Vagina (tissue), 2 donors: Measurements from ENCODE around the gene USP19. TPM values are rescaled to one million over a fixed set of nuclear protein-coding genes. Genes with fewer than 3 reads are reported as not detected.

ENCODE experiments used
- DNase-seq, 2 donors: peaks; one replicate each; pipeline ENCODE4 v3.0.0-alpha.2; 2017; ENCODE audit errors: extremely low spot score in 2 of 2
- H3K27ac ChIP-seq: fragments of 200-600 bp; sonication (generic); one replicate; pipeline ENCODE4 v1.5.1; 2019
- H3K27me3 ChIP-seq: fragments of 200-600 bp; sonication (generic); one replicate; pipeline ENCODE4 v1.5.1; 2019
- H3K36me3 ChIP-seq, 2 donors: fragments of 200-600 bp; sonication (generic); one replicate each; pipeline ENCODE4 v1.5.1; 2017 to 2019
- H3K4me1 ChIP-seq: fragments of 200-600 bp; sonication (generic); one replicate; pipeline ENCODE4 v1.5.1; 2019
- H3K4me3 ChIP-seq, 2 donors: fragments of 200-600 bp; sonication (generic); 1 replicate in 1 of 2; 2 replicates in 1 of 2; pipeline ENCODE4 v1.5.1; 2016 to 2019
- H3K9me3 ChIP-seq: fragments of 200-600 bp; sonication (generic); one replicate; pipeline ENCODE4 v1.5.1; 2019
- POLR2A ChIP-seq, 2 donors: fragments of 450-650 bp; IDR thresholded peaks; one replicate each; pipeline ENCODE4 v1.6.1; 2017; ENCODE audit warnings: antibody characterized with exemption in 2 of 2, mild to moderate bottlenecking in 2 of 2, moderate library complexity in 2 of 2
- POLR2AphosphoS5 ChIP-seq, 2 donors: sonication (generic); formaldehyde crosslinking; IDR thresholded peaks; one replicate each; pipeline ENCODE4 v1.9.0; 2017; ENCODE audit warnings: antibody characterized with exemption in 2 of 2, mild to moderate bottlenecking in 2 of 2, low read depth in 1 of 2; ENCODE audit not compliant: insufficient read depth in 1 of 2
- intact Hi-C: fragments of 100-400 bp; cut with DNase I; formaldehyde crosslinking; loops from one replicate; pipeline ENCODE4 v1.15.1; 2023
- total RNA-seq: library from RNA; depleted of rRNA; stranded (reverse); fragments of >200 nt; gene quantifications from one replicate; pipeline ENCODE4 v1.2.3, GENCODE V29; 2016
- TF ChIP-seq, protein P1 (sequence below), 3 experiments: fragments of 450-650 bp in 2 of 3; fragments of 200-600 bp in 1 of 3; sonication (generic) in 1 of 3; IDR thresholded peaks; one replicate each; pipeline ENCODE4 v1.5.1; 2017 to 2019; ENCODE audit warnings: antibody characterized with exemption in 3 of 3, mild to moderate bottlenecking in 2 of 3, moderate library complexity in 2 of 3

Gene USP19
- total RNA-seq, 1 donor from 2014 or later, result 59.9 TPM

- TF ChIP-seq, protein P1, sequence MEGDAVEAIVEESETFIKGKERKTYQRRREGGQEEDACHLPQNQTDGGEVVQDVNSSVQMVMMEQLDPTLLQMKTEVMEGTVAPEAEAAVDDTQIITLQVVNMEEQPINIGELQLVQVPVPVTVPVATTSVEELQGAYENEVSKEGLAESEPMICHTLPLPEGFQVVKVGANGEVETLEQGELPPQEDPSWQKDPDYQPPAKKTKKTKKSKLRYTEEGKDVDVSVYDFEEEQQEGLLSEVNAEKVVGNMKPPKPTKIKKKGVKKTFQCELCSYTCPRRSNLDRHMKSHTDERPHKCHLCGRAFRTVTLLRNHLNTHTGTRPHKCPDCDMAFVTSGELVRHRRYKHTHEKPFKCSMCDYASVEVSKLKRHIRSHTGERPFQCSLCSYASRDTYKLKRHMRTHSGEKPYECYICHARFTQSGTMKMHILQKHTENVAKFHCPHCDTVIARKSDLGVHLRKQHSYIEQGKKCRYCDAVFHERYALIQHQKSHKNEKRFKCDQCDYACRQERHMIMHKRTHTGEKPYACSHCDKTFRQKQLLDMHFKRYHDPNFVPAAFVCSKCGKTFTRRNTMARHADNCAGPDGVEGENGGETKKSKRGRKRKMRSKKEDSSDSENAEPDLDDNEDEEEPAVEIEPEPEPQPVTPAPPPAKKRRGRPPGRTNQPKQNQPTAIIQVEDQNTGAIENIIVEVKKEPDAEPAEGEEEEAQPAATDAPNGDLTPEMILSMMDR (IDR thresholded peaks at IDR 0.05), result no peak
- TF ChIP-seq POLR2AphosphoS5 (IDR thresholded peaks at IDR 0.05; ENCODE audit: insufficient read depth in 1 of 2, low read depth in 1 of 2) (no peak), POLR2A (IDR thresholded peaks at IDR 0.05) (no peak)
- H3K36me3 ChIP-seq, result no peaks in the 10 kb centered on the region
- H3K27ac ChIP-seq, result no peak overlapping the region
- H3K4me1 ChIP-seq, result no peaks in the 10 kb centered on the region
- DNase-seq, result no peak
- no peak overlapping the region for H3K4me3 ChIP-seq
- H3K9me3 ChIP-seq, result no peaks in the 10 kb centered on the region
- intact Hi-C loops, result no loop called here
- H3K27me3 ChIP-seq, result no peaks in the 10 kb centered on the region
Measured at GRCh38 chr3:49140080-49140479, 19.5 kb upstream of the USP19 start.

- Histone ChIP-seq H3K9me3 (no peaks in the 10 kb centered on the region), H3K4me1 (peaks cover 26% of the 10 kb centered on the region), H3K4me3 (no peak overlapping the region), H3K36me3 (peaks cover 0 to 6% of the 10 kb centered on the region in 2 donors), H3K27ac (no peak overlapping the region), H3K27me3 (no peaks in the 10 kb centered on the region)
- TF ChIP-seq, protein P1 (IDR thresholded peaks at IDR 0.05), result no peak
- TF ChIP-seq POLR2A (IDR thresholded peaks at IDR 0.05) (no peak), POLR2AphosphoS5 (IDR thresholded peaks at IDR 0.05; ENCODE audit: insufficient read depth in 1 of 2, low read depth in 1 of 2) (no peak)
- intact Hi-C loops, result no loop called here
- DNase-seq, result no peak
Measured at GRCh38 chr3:49135499-49135898, 14.9 kb upstream of the USP19 start.

DNA sequence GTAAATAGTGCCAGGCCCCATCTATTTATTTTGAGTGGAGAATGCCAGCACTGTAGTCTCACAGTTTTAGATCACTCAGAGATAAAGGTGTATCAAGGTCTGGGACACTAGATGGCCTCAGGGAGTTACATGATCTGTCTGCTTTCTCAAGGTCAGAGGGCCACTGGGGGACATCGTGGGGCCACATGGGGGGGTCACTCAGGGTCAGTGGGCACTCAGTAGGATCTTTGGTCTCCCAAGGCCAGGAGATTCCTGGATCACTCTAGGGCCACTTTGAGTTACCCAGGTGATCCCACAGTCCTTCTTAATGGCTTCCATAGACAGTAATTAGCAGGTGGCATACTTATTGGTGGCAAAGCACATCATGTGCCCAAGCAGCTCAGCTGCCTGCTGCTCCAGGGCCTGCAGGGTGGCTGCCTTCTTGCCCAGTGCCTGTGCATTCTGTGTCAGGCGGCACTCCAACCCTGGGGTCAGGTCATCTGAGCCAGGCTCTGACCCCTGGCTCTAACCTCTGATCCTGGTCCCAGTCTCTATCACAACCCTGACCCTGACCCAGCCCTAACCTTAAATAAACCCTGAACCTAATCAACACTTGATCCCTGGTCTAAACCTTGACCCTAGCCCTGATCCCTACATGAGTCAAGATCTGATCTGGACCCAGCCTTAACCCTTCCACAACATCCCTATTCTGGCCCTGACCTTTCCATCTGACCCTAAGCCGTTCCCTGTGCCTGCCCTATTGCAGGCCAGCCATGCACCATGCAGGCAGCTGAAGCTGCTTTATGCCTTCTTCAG, 14.0 kb upstream of the USP19 start:
- intact Hi-C loops, result no loop called here
- peaks cover 34% of the 10 kb centered on the region for H3K4me1 ChIP-seq
- no peak for DNase-seq
- no peaks in the 10 kb centered on the region for H3K27me3 ChIP-seq
- no peaks in the 10 kb centered on the region for H3K9me3 ChIP-seq
- H3K36me3 ChIP-seq, result peaks cover 0 to 6% of the 10 kb centered on the region in 2 donors
- TF ChIP-seq POLR2AphosphoS5 (IDR thresholded peaks at IDR 0.05; ENCODE audit: insufficient read depth in 1 of 2, low read depth in 1 of 2), result no peak
- TF ChIP-seq POLR2A (IDR thresholded peaks at IDR 0.05), result no peak
- TF ChIP-seq, protein P1 (IDR thresholded peaks at IDR 0.05), result no peak
- H3K4me3 ChIP-seq, result peak overlapping the region; percentile 87 to 90
- H3K27ac ChIP-seq, result peak overlapping the region; percentile 93

- H3K4me3 ChIP-seq, result peak overlapping the region; percentile 87 to 90
- no peaks in the 10 kb centered on the region for H3K27me3 ChIP-seq
- intact Hi-C loops, result no loop called here
- no peak for DNase-seq
- peak overlapping the region; percentile 93 for H3K27ac ChIP-seq
- TF ChIP-seq POLR2A (IDR thresholded peaks at IDR 0.05), result peak in 1 of 2 donors; percentile 31
- TF ChIP-seq POLR2AphosphoS5 (IDR thresholded peaks at IDR 0.05; ENCODE audit: insufficient read depth in 1 of 2, low read depth in 1 of 2), result peak; percentile 43 to 52
- TF ChIP-seq, protein P1 (IDR thresholded peaks at IDR 0.05), result no peak
- H3K36me3 ChIP-seq, result peaks cover 0 to 9% of the 10 kb centered on the region in 2 donors
- H3K4me1 ChIP-seq, result peaks cover 34% of the 10 kb centered on the region
- no peaks in the 10 kb centered on the region for H3K9me3 ChIP-seq
Measured at GRCh38 chr3:49133226-49133951, 12.8 kb upstream of the USP19 start.
